ENCODE results near the gene RALGAPA1. TPM values are rescaled to one million over a fixed set of nuclear protein-coding genes. Genes with fewer than 3 reads are reported as not detected.
A peak's percentile ranks its signal among the peaks of the same experiment; 100 is the strongest.

Gene RALGAPA1
- polyA plus RNA-seq, 1 of the 3 experiments (the other 2 are of a cell fraction) = 3.6 TPM

DNA sequence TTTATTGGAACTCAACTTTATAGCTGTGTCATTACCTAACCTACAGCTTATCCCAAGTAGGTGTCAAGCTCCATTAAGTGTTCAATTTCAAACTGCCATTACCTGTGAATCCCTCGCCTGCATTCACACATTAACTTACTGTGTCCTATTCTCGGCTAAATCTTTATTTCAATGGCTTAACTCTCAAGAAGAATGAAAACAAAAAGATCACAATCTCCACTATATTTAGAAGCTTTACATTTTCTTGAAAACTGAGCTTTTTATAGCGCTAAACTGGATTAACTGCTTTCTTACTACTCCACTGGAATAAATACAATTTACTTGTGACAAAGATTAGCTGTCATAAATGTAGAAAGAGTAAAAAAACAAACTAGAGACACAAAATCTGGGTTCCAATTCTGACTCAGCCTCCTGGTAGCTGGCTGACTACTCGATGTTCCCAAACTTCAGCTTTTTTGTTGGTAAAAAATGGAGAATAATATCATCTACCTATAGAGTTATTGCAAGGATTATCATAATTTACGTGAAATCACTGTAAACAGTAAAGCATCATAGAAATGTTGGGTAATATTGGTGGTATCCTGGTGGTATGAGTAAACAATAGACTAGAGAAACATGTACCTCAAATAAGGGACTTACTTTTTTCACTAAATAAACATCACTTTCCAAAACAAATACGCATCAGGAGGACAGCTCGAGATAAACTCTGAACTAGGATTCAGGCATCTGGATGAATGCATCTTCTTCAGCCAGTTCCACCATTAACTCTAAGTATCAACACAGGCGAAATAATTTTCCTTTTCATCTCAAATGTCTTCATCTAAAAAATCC lies 1.7 kb downstream of the RALGAPA1 start:
- no peak for DNase-seq
- peaks cover 2 to 10% of the 10 kb centered on the region in 2 experiments; a peak in 2 of 4 replicates for H3K4me1 ChIP-seq (ENCODE audit: control insufficient read depth in 1 of 2, insufficient read depth in 2 of 2, low read depth in 1 of 2, low read length in 1 of 2)
- peaks cover 15% of the 10 kb centered on the region for H3F3A ChIP-seq (replicated peaks; ENCODE audit: insufficient read depth)
- H3K4me2 ChIP-seq = peak overlapping the region; percentile 76
- no peaks in the 10 kb centered on the region for H3K9me3 ChIP-seq
- no peak overlapping the region for H3K9ac ChIP-seq
- peak overlapping the region; percentile 92; the same call in 1 of the 2 replicates for H2AFZ ChIP-seq (ENCODE audit: low read depth)
- H3K27ac ChIP-seq (ENCODE audit: low read depth in 2 of 2, low read length in 1 of 2) = no peak overlapping the region
- ChIA-PET CTCF (interaction anchor here (0.6 to 2.0 kb wide), 4 partner anchors 11 to 35 kb away, joined by 3 to 8 read pairs (median 6); no protein-coding TSS in a partner anchor), POLR2A (interaction anchor here (0.5 kb wide), 1 partner anchor 19 kb away, joined by 3 read pairs; no protein-coding TSS in a partner anchor)
- no peaks in the 10 kb centered on the region for H3K36me3 ChIP-seq (replicated peaks in 1 of 2; ENCODE audit: control insufficient read depth in 1 of 2, insufficient read depth in 2 of 2, low read length in 1 of 2)
- H3K27me3 ChIP-seq (ENCODE audit: insufficient read depth) = no peaks in the 10 kb centered on the region
- no peaks in the 10 kb centered on the region; the same call in 1 of the 2 replicates for H4K20me1 ChIP-seq (ENCODE audit: insufficient read depth)
- TF ChIP-seq, protein P1, sequence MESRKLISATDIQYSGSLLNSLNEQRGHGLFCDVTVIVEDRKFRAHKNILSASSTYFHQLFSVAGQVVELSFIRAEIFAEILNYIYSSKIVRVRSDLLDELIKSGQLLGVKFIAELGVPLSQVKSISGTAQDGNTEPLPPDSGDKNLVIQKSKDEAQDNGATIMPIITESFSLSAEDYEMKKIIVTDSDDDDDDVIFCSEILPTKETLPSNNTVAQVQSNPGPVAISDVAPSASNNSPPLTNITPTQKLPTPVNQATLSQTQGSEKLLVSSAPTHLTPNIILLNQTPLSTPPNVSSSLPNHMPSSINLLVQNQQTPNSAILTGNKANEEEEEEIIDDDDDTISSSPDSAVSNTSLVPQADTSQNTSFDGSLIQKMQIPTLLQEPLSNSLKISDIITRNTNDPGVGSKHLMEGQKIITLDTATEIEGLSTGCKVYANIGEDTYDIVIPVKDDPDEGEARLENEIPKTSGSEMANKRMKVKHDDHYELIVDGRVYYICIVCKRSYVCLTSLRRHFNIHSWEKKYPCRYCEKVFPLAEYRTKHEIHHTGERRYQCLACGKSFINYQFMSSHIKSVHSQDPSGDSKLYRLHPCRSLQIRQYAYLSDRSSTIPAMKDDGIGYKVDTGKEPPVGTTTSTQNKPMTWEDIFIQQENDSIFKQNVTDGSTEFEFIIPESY (IDR thresholded peaks at IDR 0.05; ENCODE audit: borderline replicate concordance, low read depth) = no peak
- TF ChIP-seq FOXJ3 (CRISPR knock-in tag; IDR thresholded peaks at IDR 0.05) (no peak), TAF1 (IDR thresholded peaks at IDR 0.05; ENCODE audit: borderline replicate concordance, low read depth, low read length) (no peak), FOSL2 (IDR thresholded peaks at IDR 0.05; ENCODE audit: borderline replicate concordance, low read depth) (no peak), YY1 (IDR thresholded peaks at IDR 0.05; ENCODE audit: low read depth) (no peak), JUND (IDR thresholded peaks at IDR 0.05) (no peak), ELF1 (IDR thresholded peaks at IDR 0.05) (no peak), TEAD4 (IDR thresholded peaks at IDR 0.05; ENCODE audit: borderline replicate concordance, insufficient read depth) (no peak), EZH2phosphoT487 (IDR thresholded peaks at IDR 0.05; ENCODE audit: borderline replicate concordance, low read depth) (no peak), EP300 (IDR thresholded peaks at IDR 0.05; ENCODE audit: borderline replicate concordance in 1 of 2, low read depth in 1 of 2, low read length in 1 of 2) (no peak), NRF1 (IDR thresholded peaks at IDR 0.05; ENCODE audit: low read depth, low read length) (no peak)
- TF ChIP-seq, protein P2, sequence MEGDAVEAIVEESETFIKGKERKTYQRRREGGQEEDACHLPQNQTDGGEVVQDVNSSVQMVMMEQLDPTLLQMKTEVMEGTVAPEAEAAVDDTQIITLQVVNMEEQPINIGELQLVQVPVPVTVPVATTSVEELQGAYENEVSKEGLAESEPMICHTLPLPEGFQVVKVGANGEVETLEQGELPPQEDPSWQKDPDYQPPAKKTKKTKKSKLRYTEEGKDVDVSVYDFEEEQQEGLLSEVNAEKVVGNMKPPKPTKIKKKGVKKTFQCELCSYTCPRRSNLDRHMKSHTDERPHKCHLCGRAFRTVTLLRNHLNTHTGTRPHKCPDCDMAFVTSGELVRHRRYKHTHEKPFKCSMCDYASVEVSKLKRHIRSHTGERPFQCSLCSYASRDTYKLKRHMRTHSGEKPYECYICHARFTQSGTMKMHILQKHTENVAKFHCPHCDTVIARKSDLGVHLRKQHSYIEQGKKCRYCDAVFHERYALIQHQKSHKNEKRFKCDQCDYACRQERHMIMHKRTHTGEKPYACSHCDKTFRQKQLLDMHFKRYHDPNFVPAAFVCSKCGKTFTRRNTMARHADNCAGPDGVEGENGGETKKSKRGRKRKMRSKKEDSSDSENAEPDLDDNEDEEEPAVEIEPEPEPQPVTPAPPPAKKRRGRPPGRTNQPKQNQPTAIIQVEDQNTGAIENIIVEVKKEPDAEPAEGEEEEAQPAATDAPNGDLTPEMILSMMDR (IDR thresholded peaks at IDR 0.05) = no peak
- TF ChIP-seq, protein P3, sequence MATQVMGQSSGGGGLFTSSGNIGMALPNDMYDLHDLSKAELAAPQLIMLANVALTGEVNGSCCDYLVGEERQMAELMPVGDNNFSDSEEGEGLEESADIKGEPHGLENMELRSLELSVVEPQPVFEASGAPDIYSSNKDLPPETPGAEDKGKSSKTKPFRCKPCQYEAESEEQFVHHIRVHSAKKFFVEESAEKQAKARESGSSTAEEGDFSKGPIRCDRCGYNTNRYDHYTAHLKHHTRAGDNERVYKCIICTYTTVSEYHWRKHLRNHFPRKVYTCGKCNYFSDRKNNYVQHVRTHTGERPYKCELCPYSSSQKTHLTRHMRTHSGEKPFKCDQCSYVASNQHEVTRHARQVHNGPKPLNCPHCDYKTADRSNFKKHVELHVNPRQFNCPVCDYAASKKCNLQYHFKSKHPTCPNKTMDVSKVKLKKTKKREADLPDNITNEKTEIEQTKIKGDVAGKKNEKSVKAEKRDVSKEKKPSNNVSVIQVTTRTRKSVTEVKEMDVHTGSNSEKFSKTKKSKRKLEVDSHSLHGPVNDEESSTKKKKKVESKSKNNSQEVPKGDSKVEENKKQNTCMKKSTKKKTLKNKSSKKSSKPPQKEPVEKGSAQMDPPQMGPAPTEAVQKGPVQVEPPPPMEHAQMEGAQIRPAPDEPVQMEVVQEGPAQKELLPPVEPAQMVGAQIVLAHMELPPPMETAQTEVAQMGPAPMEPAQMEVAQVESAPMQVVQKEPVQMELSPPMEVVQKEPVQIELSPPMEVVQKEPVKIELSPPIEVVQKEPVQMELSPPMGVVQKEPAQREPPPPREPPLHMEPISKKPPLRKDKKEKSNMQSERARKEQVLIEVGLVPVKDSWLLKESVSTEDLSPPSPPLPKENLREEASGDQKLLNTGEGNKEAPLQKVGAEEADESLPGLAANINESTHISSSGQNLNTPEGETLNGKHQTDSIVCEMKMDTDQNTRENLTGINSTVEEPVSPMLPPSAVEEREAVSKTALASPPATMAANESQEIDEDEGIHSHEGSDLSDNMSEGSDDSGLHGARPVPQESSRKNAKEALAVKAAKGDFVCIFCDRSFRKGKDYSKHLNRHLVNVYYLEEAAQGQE (IDR thresholded peaks at IDR 0.05; ENCODE audit: low read depth, low read length) = no peak
- TF ChIP-seq, protein P4, sequence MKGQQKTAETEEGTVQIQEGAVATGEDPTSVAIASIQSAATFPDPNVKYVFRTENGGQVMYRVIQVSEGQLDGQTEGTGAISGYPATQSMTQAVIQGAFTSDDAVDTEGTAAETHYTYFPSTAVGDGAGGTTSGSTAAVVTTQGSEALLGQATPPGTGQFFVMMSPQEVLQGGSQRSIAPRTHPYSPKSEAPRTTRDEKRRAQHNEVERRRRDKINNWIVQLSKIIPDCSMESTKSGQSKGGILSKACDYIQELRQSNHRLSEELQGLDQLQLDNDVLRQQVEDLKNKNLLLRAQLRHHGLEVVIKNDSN (IDR thresholded peaks at IDR 0.05; ENCODE audit: borderline replicate concordance, low read depth) = no peak
- TF ChIP-seq, protein P5, sequence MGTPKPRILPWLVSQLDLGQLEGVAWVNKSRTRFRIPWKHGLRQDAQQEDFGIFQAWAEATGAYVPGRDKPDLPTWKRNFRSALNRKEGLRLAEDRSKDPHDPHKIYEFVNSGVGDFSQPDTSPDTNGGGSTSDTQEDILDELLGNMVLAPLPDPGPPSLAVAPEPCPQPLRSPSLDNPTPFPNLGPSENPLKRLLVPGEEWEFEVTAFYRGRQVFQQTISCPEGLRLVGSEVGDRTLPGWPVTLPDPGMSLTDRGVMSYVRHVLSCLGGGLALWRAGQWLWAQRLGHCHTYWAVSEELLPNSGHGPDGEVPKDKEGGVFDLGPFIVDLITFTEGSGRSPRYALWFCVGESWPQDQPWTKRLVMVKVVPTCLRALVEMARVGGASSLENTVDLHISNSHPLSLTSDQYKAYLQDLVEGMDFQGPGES (IDR thresholded peaks at IDR 0.05; ENCODE audit: low read depth, low read length) = no peak
- peaks cover 51% of the 10 kb centered on the region for H3K79me2 ChIP-seq (ENCODE audit: insufficient read depth)
- peak overlapping the region; percentile 70 to 98; a peak in 3 of 4 replicates for H3K4me3 ChIP-seq (ENCODE audit: low read depth in 2 of 2, low read length in 1 of 2)
- 57% methylated on average over 8 of the region's 8 CpGs for WGBS (ENCODE audit: low lambda C conversion rate)
- H3K9me2 ChIP-seq = no peaks in the 10 kb centered on the region
